Measurements from ENCODE around the gene DAB2IP. TPM values are rescaled to one million over a fixed set of nuclear protein-coding genes. Genes with fewer than 3 reads are reported as not detected.
A peak's percentile ranks its signal among the peaks of the same experiment; 100 is the strongest.

The DAB2IP gene
- total RNA-seq, 1 experiment from 2014 or later: 46.7 TPM

DNA sequence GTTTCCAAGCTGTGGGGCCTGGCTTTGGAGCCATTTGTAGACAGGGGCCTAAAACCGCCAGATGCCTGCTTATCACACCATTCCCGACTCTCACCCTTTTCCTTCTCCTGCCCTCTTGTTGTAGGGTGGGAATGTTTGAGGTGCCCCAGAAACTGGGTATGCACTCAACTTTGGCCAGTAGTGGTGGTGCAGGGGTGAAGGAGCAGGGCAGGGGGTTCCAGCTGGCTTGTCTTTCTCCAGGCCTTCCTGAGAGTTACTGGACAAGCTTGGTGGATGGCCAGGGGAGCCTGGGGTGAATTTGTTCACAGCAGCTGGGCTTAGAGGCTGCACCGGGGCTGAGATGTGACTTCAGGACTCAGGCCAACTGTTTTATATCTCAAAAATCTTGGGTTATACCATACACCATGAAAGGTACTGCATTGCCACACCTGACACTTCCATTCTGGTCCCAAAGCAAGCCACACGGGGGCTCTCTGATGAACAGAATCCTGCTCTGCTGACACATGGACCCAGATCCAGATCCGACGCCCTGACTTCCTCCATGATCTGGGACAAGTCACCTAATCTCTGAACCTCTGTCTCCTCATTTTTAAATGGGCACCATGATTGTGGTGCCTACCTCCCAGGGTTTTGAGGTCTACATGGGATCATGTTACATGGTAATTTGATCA lies 62.1 kb downstream of the DAB2IP start:
- Histone ChIP-seq H3K4me1 (replicated peaks; ENCODE audit: insufficient read depth) (peaks cover 7% of the 10 kb centered on the region; the same call in 1 of the 2 replicates), H3K4me3 (no peak overlapping the region), H4K20me1 (ENCODE audit: insufficient read depth) (no peaks in the 10 kb centered on the region), H3K9me3 (ENCODE audit: insufficient read depth, low read depth) (no peaks in the 10 kb centered on the region), H3K27ac (no peak overlapping the region), H3K36me3 (ENCODE audit: low read depth) (no peaks in the 10 kb centered on the region), H3K4me2 (no peak overlapping the region), H3F3A (ENCODE audit: insufficient read depth, low read depth) (no peaks in the 10 kb centered on the region), H2AFZ (no peak overlapping the region), H3K27me3 (ENCODE audit: insufficient read depth, low read depth) (no peaks in the 10 kb centered on the region), H3K9me2 (ENCODE audit: insufficient read depth) (no peaks in the 10 kb centered on the region), H3K79me2 (ENCODE audit: low read depth) (no peaks in the 10 kb centered on the region)
- POLR2A ChIA-PET (ENCODE audit: unreplicated experiment): no interaction called here
- BruUV-seq (replicated peaks): no TSS peak
- CTCF ChIA-PET: no interaction called here
- DNase-seq: no peak
- TF ChIP-seq EZH2 (IDR thresholded peaks at IDR 0.05; ENCODE audit: low read depth): no peak
- TF ChIP-seq, protein P1, sequence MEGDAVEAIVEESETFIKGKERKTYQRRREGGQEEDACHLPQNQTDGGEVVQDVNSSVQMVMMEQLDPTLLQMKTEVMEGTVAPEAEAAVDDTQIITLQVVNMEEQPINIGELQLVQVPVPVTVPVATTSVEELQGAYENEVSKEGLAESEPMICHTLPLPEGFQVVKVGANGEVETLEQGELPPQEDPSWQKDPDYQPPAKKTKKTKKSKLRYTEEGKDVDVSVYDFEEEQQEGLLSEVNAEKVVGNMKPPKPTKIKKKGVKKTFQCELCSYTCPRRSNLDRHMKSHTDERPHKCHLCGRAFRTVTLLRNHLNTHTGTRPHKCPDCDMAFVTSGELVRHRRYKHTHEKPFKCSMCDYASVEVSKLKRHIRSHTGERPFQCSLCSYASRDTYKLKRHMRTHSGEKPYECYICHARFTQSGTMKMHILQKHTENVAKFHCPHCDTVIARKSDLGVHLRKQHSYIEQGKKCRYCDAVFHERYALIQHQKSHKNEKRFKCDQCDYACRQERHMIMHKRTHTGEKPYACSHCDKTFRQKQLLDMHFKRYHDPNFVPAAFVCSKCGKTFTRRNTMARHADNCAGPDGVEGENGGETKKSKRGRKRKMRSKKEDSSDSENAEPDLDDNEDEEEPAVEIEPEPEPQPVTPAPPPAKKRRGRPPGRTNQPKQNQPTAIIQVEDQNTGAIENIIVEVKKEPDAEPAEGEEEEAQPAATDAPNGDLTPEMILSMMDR (conservative IDR thresholded peaks at IDR 0.05): no peak
- intact Hi-C loops (cut with micrococcal nuclease; ENCODE audit: unreplicated experiment): no loop called here

DNA sequence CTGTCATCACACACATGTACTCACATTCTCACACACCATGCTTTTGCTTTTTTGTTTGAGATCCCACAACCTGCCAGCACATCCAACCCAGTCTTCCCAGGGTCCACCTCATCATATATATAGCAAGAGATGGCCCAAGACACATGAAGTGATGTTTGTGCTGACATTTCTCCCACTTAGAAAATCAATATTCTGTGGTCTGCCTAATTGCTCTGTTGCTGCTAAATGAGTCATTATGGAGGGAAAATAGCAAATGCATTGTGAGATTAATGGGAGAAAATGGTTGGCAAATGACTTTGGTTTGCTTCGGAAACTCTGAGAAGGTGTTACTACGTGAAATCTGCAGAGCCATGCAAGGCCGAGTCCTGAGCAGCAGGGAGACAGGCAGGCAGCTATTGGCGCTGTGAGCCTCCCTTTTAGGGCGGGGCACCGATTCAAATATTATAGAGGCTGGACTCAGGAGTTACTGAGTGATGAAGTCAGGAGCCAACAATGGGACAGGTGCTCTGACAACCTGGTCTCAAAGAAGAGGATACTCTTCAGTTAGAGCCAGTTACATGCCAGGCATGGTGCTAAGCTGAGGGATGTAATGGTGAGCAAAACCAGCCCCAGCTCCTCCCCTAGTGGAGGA lies 62.8 kb downstream of the DAB2IP start:
- Histone ChIP-seq H3F3A (ENCODE audit: insufficient read depth, low read depth) (no peaks in the 10 kb centered on the region), H3K4me3 (no peak overlapping the region), H3K4me2 (no peak overlapping the region), H4K20me1 (ENCODE audit: insufficient read depth) (no peaks in the 10 kb centered on the region), H3K27me3 (ENCODE audit: insufficient read depth, low read depth) (no peaks in the 10 kb centered on the region), H3K79me2 (ENCODE audit: low read depth) (no peaks in the 10 kb centered on the region), H3K9me3 (ENCODE audit: insufficient read depth, low read depth) (no peaks in the 10 kb centered on the region), H3K9me2 (ENCODE audit: insufficient read depth) (no peaks in the 10 kb centered on the region), H3K27ac (no peak overlapping the region), H3K4me1 (replicated peaks; ENCODE audit: insufficient read depth) (peaks cover 7% of the 10 kb centered on the region; the same call in 1 of the 2 replicates), H3K36me3 (ENCODE audit: low read depth) (no peaks in the 10 kb centered on the region), H2AFZ (no peak overlapping the region)
- intact Hi-C loops (cut with micrococcal nuclease; ENCODE audit: unreplicated experiment): no loop called here
- ChIA-PET CTCF (no interaction called here), POLR2A (ENCODE audit: unreplicated experiment) (no interaction called here)
- TF ChIP-seq, protein P1 (conservative IDR thresholded peaks at IDR 0.05): no peak
- TF ChIP-seq EZH2 (IDR thresholded peaks at IDR 0.05; ENCODE audit: low read depth): no peak
- no TSS peak for BruUV-seq (replicated peaks)
- peak in 1 of 2 experiments; percentile 41 for DNase-seq

DNA sequence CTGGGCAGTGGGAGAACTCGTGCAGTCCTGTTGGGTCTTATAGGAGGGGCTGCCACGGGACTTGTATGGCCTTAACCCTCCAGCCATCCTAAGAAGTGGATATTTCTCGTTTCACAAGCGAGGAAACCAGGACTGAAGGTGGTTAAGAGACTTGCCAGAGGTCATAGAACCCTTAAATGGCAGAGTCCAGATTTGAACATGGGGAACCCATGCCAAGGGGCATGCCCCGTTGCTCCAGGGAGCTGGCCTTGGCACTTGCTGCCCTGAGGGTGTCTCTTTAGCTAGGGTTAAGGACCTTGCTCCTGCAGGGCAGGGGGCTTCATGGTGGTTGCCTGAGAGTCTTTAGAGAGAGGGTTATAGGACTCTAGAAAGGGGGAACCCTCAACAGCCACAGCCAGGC lies 63.4 kb downstream of the DAB2IP start:
- Histone ChIP-seq H3K27me3 (ENCODE audit: insufficient read depth, low read depth) (no peaks in the 10 kb centered on the region), H3K79me2 (ENCODE audit: low read depth) (no peaks in the 10 kb centered on the region), H3F3A (ENCODE audit: insufficient read depth, low read depth) (peaks cover 2% of the 10 kb centered on the region; the same call in 1 of the 2 replicates), H3K36me3 (ENCODE audit: low read depth) (no peaks in the 10 kb centered on the region), H3K9me2 (ENCODE audit: insufficient read depth) (no peaks in the 10 kb centered on the region), H3K4me3 (no peak overlapping the region), H3K27ac (no peak overlapping the region), H2AFZ (no peak overlapping the region), H4K20me1 (ENCODE audit: insufficient read depth) (no peaks in the 10 kb centered on the region), H3K4me1 (replicated peaks; ENCODE audit: insufficient read depth) (peaks cover 10% of the 10 kb centered on the region), H3K9me3 (ENCODE audit: insufficient read depth, low read depth) (no peaks in the 10 kb centered on the region), H3K4me2 (no peak overlapping the region)
- no TSS peak for BruUV-seq (replicated peaks)
- ChIA-PET POLR2A (ENCODE audit: unreplicated experiment) (no interaction called here), CTCF (no interaction called here)
- TF ChIP-seq EZH2 (IDR thresholded peaks at IDR 0.05; ENCODE audit: low read depth): no peak
- TF ChIP-seq, protein P1 (conservative IDR thresholded peaks at IDR 0.05): no peak
- DNase-seq: no peak
- intact Hi-C loops (cut with micrococcal nuclease; ENCODE audit: unreplicated experiment): no loop called here

All from PC-9 (cell line).